Activated CD8-positive, alpha-beta T cell treated with anti-CD3 and anti-CD28 coated beads for 36 hours (primary cell): Measurements from ENCODE around the gene INPP5A. TPM values are rescaled to one million over a fixed set of nuclear protein-coding genes. Genes with fewer than 3 reads are reported as not detected.

Experiments
- ATAC-seq: fragments of 200-7000 bp; cut with Tn5 transposase; one replicate; pipeline ENCODE4 v1.10.0; 2021; ENCODE audit warnings: mild to moderate bottlenecking, moderate library complexity
- CTCF ChIA-PET: fragments of 350-600 bp; sonication (Branson Sonifier 250); formaldehyde crosslinking; loops from one replicate; lab custom pipeline; 2021; ENCODE audit warnings: antibody characterized with exemption; lab: Charles Lee
- POLR2A ChIA-PET: fragments of 350-600 bp; sonication (Branson Sonifier 250); formaldehyde crosslinking; loops from one replicate; lab custom pipeline; 2021; ENCODE audit warnings: antibody characterized with exemption; lab: Charles Lee
- DNase-seq: peaks from one replicate; pipeline ENCODE4 v3.0.0-alpha.2; 2020
- H3K27ac Mint-ChIP-seq: one replicate; pipeline ENCODE4 v1.8.0; 2021; ENCODE audit warnings: mild to moderate bottlenecking, mixed read lengths
- H3K27me3 Mint-ChIP-seq: one replicate; pipeline ENCODE4 v1.8.0; 2021; ENCODE audit warnings: mixed read lengths
- H3K36me3 Mint-ChIP-seq: one replicate; pipeline ENCODE4 v1.8.0; 2021; ENCODE audit warnings: low read depth, mixed read lengths
- H3K4me1 Mint-ChIP-seq: one replicate; pipeline ENCODE4 v1.8.0; 2021; ENCODE audit warnings: low read depth, mixed read lengths
- H3K4me3 Mint-ChIP-seq: one replicate; pipeline ENCODE4 v1.8.0; 2021; ENCODE audit warnings: mild to moderate bottlenecking, moderate library complexity, mixed read lengths
- H3K9me3 Mint-ChIP-seq: one replicate; pipeline ENCODE4 v1.8.0; 2021; ENCODE audit warnings: mixed read lengths
- CTCF ChIP-seq: fragments of 200-600 bp; IDR thresholded peaks from one replicate; pipeline ENCODE4 v1.8.0; 2022; ENCODE audit warnings: antibody characterized with exemption, mild to moderate bottlenecking
- intact Hi-C: fragments of 100-400 bp; cut with micrococcal nuclease; formaldehyde crosslinking; loops from one replicate; pipeline ENCODE4 v1.10.0; 2022
- total RNA-seq, 2 experiments: library from RNA; stranded (reverse); gene quantifications; one replicate each; pipeline ENCODE4 v1.2.3, GENCODE V29; 2021

Gene INPP5A
- total RNA-seq, 2 experiments from 2014 or later, result 9.6 to 10.4 TPM

DNA sequence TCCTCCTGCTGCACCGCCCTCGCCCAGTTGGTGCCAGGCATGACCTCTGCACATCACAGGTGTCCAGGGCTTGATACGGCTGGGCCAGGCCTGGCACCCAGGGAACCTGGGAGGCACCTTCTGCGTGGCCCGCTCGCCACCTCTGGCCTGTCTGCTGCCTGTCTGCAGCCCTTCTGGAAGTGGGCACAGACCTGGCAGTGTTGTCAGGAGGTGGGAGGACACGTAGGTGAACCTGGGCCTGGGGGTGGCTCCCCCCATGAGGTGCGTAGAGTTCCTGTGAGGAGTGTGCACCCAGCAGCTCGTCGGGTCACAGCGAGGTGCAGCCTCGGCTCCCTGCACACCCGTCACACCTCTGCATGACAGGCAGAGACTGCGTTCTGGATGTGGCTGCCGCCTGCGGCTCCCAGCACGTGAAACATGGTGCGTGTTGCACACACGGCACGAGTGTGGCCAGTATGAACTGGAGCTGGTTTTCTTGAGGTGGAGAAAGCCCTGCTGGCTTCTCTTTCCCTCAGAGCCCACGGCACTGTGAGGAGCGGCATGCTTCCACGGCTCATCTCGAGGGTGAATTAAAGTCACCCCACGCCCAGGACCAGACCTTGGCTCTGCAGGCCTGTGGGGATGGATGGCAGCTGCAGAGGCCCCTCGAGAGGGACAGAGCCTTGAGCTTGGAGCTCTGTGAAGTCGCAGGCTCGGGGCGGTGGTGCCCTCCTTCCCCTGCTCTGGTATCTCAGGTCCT, 24.8 kb downstream of the INPP5A start:
- H3K27ac Mint-ChIP-seq, result no peak overlapping the region
- H3K4me3 Mint-ChIP-seq, result no peak overlapping the region
- no peaks in the 10 kb centered on the region for H3K36me3 Mint-ChIP-seq
- ChIA-PET CTCF (no interaction called here), POLR2A (interaction anchor here (0.7 kb wide), 1 partner anchor 18 kb away, joined by 3 read pairs; no protein-coding TSS in a partner anchor)
- no peaks in the 10 kb centered on the region for H3K27me3 Mint-ChIP-seq
- ATAC-seq (no peak), DNase-seq (no peak)
- intact Hi-C loops, result no loop called here
- H3K9me3 Mint-ChIP-seq, result no peaks in the 10 kb centered on the region
- no peak for TF ChIP-seq CTCF
- H3K4me1 Mint-ChIP-seq, result peaks cover 25% of the 10 kb centered on the region

- intact Hi-C loops, result no loop called here
- POLR2A ChIA-PET, result interaction anchor here (0.7 kb wide), 1 partner anchor 18 kb away, joined by 3 read pairs; no protein-coding TSS in a partner anchor
- no peak for DNase-seq
- Mint-ChIP-seq H3K27ac (no peak overlapping the region), H3K36me3 (no peaks in the 10 kb centered on the region), H3K4me1 (peaks cover 25% of the 10 kb centered on the region), H3K4me3 (no peak overlapping the region), H3K27me3 (no peaks in the 10 kb centered on the region), H3K9me3 (no peaks in the 10 kb centered on the region)
- no peak for ATAC-seq
- CTCF ChIA-PET, result no interaction called here
- TF ChIP-seq CTCF, result no peak
Observed at GRCh38 chr10:132562916-132563456, 25.4 kb downstream of the INPP5A start.

DNA sequence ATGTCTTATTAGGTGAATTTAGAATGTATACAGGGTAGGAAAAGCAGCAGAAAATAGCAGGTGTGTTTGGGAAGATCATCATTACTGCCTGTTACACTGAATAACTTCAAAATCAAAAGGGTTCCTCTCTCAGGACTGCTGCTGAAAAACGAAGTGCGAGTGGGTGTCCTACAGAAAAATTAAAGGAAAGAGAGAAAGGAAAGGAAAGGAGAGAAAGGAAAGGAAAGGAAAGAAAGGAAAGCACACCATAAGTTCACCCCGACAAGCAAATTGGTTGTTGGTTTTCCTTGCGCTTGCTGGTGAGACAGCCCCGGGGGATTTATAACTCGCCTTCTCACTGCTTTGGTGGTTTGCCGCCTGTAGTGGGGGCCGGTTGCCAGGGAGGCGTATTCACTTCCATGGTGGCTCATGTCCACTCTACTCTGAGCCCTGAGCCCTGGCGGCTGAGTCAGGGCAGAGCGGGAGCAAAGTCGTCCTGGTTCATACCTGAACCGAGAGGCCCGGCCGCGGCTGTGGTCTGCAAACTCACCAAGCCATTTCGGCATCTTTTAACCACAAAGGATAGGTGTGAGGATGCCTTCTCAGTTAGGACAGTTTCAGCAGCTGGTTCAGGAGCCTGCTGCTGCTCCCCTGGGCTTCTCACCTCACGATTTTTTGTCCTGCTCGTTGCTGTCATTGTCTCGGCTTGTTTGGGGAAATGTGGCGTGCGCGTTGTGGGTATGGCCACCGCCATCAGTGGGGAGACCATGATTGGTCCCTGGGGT, 26.1 kb downstream of the INPP5A start:
- H3K4me1 Mint-ChIP-seq, result peaks cover 25% of the 10 kb centered on the region
- CTCF ChIA-PET, result no interaction called here
- POLR2A ChIA-PET, result no interaction called here
- ATAC-seq (no peak), DNase-seq (no peak)
- no peak overlapping the region for H3K4me3 Mint-ChIP-seq
- H3K27me3 Mint-ChIP-seq, result no peaks in the 10 kb centered on the region
- H3K27ac Mint-ChIP-seq, result no peak overlapping the region
- no peaks in the 10 kb centered on the region for H3K36me3 Mint-ChIP-seq
- TF ChIP-seq CTCF, result no peak
- intact Hi-C loops, result no loop called here
- H3K9me3 Mint-ChIP-seq, result no peaks in the 10 kb centered on the region

DNA sequence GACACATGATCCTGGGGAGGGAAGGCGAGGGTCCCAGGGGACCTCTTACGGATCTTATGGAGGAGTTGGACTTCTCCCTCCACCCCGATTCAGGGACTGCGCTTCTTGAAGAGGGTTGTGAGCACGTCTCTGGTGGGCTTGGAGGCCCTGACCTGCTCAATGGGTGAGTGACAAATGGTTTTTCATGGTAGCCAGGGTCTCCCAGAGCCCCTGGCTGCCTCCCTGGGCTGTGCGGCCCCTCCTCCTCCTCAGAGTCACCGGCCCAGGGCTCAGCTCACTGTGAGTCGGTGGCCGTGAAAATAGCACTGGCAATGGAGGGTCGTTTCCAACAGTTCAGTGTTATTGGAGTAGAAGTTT, 26.6 kb downstream of the INPP5A start:
- DNase-seq (no peak), ATAC-seq (no peak)
- H3K4me1 Mint-ChIP-seq, result peaks cover 25% of the 10 kb centered on the region
- H3K36me3 Mint-ChIP-seq, result no peaks in the 10 kb centered on the region
- no peaks in the 10 kb centered on the region for H3K9me3 Mint-ChIP-seq
- H3K27ac Mint-ChIP-seq, result no peak overlapping the region
- no peaks in the 10 kb centered on the region for H3K27me3 Mint-ChIP-seq
- no peak overlapping the region for H3K4me3 Mint-ChIP-seq
- TF ChIP-seq CTCF, result no peak
- intact Hi-C loops, result no loop called here
- ChIA-PET POLR2A (no interaction called here), CTCF (no interaction called here)

GRCh38 chr10:132564690-132565089, 27.1 kb downstream of the INPP5A start:
- no peaks in the 10 kb centered on the region for H3K27me3 Mint-ChIP-seq
- POLR2A ChIA-PET, result no interaction called here
- no peak for ATAC-seq

More at GRCh38 chr10:132564690-132565089, 27.1 kb downstream of the INPP5A start:
- Mint-ChIP-seq H3K4me3 (no peak overlapping the region), H3K36me3 (no peaks in the 10 kb centered on the region), H3K9me3 (no peaks in the 10 kb centered on the region), H3K4me1 (peaks cover 23% of the 10 kb centered on the region), H3K27ac (no peak overlapping the region)
- CTCF ChIA-PET, result no interaction called here
- no peak for TF ChIP-seq CTCF
- no peak for DNase-seq
- intact Hi-C loops, result no loop called here
